ENCODE results near the gene TARM1.
"Not testable (repeated sequence)": the region's sequence is repeated elsewhere in the genome, so short reads cannot be mapped to it uniquely, and the experiment has no call there.

TARM1 gene

DNA sequence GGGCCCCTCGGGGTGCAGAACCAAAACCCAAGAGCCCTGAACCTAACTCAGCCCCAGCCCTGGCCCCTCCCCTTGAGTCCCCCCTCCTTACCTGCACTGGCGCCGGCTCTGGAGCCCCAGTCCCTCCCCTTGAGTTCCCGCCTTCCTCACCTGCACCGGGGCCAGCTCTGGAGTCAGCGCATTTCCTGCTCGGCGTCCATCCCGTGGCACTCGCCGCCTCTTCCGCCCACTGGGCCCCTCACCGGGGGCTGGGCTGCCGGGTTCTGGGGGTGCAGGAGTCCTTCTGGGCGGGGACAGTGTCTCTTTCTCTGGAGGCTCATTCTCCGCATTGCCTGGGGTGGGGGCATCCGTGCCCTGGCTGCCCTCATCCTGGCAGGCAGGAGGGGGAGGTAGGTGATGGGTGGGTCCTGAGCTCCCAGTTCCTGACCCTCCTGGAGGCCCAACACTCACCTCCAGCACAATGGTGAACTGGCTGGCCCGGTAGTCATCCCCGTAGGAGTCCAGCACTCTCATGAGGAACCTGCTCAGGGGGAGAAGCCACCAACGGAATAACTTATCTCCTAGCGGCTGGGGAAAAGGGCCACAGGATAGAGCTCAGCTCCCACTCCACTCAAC, 26.8 kb upstream of the TARM1 start:
- Mint-ChIP-seq H3K27ac (no peak overlapping the region), H3K9me3 (no peaks in the 10 kb centered on the region), H3K36me3 (peaks cover 41% of the 10 kb centered on the region), H3K4me1 (peaks cover 26% of the 10 kb centered on the region), H3K4me3 (no peak overlapping the region), H3K27me3 (no peaks in the 10 kb centered on the region)
- DNase-seq = no peak
- CTCF ChIA-PET = no interaction called here

DNA sequence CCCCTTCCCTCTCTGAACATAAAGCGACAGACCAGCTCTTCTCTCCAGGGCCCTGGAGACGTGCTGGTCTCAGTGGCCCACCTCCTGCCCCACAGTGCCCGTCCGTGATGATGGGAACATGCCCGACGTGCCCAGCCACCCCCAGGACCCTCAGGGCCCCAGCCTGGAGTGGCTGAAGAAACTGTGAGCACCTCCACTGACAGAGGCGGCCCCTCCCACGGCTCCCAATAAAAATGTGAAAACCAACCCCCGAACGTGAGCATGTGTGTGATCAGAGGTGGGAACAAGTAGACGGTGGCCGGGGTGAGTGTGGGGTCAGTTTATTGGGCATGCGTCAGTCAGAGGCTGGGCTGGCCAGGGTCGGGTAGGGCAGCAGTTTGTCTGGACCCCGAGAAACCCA, 25.6 kb upstream of the TARM1 start:
- Mint-ChIP-seq H3K27me3 (no peaks in the 10 kb centered on the region), H3K27ac (no peak overlapping the region), H3K4me3 (no peak overlapping the region), H3K36me3 (peaks cover 40% of the 10 kb centered on the region), H3K9me3 (no peaks in the 10 kb centered on the region), H3K4me1 (peaks cover 32% of the 10 kb centered on the region)
- CTCF ChIA-PET = no interaction called here
- no peak for DNase-seq

DNA sequence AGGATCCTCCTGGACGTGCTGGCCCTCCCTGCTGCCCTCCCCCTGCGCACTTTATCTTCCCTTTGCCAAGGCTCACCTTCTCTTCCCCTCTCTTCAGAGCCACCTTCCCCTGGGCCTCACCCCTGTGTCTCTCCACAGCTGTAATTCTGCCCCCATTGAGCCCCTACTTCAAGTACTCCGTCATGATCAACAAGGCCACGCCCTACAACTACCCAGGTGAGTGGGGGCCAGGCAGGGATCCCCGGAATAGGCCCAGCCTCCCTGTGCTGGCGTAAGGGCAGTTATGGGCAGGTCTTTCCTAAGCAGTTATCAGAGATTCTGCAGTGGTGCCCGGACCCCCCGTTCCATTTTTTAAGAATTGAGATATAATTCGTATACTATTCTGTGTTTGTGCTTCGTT, 24.6 kb upstream of the TARM1 start:
- peaks cover 31% of the 10 kb centered on the region for H3K4me1 Mint-ChIP-seq
- peak overlapping the region; percentile 62 for H3K27ac Mint-ChIP-seq
- DNase-seq = no peak
- H3K9me3 Mint-ChIP-seq = no peaks in the 10 kb centered on the region
- H3K4me3 Mint-ChIP-seq = no peak overlapping the region
- H3K36me3 Mint-ChIP-seq = peaks cover 37% of the 10 kb centered on the region
- CTCF ChIA-PET = no interaction called here
- H3K27me3 Mint-ChIP-seq = no peaks in the 10 kb centered on the region

DNA sequence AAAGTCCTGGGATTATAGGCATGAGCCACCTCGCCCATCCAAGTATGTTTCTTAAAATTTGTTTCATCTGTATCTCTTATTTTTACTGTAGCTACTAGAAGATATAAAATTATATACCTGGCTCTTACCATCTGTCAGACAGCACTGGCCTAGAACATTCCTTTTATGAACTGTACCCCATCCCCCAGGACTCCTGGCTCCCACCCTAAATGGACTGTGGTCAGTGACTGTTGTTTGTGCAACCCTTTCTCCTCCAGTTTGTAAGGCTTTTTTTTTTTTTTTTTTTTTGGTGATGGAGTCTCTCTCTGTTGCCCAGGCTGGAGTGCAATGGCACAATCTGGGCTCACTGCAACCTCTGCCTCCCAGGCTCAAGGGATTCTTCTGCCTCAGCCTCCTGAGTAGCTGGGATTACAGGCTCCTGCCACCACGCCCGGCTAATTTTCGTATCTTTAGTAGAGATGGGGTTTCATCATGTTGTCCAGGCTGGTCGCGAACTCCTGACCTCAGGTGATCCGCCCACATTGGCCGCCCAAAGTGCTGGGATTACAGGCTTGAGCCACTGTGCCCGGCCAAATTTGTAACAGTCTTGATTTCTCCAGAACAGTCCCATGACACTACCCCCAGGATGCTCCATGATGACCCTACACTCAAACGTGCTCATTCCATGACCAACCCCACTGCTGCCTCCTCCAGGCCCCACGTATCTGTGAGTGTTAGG, 24.0 kb upstream of the TARM1 start:
- H3K4me1 Mint-ChIP-seq = peaks cover 28% of the 10 kb centered on the region
- CTCF ChIA-PET = no interaction called here
- peaks cover 5% of the 10 kb centered on the region for H3K27me3 Mint-ChIP-seq
- H3K36me3 Mint-ChIP-seq = peaks cover 32% of the 10 kb centered on the region
- H3K9me3 Mint-ChIP-seq = no peaks in the 10 kb centered on the region
- H3K4me3 Mint-ChIP-seq = no peak overlapping the region
- no peak overlapping the region for H3K27ac Mint-ChIP-seq
- no peak for DNase-seq

DNA sequence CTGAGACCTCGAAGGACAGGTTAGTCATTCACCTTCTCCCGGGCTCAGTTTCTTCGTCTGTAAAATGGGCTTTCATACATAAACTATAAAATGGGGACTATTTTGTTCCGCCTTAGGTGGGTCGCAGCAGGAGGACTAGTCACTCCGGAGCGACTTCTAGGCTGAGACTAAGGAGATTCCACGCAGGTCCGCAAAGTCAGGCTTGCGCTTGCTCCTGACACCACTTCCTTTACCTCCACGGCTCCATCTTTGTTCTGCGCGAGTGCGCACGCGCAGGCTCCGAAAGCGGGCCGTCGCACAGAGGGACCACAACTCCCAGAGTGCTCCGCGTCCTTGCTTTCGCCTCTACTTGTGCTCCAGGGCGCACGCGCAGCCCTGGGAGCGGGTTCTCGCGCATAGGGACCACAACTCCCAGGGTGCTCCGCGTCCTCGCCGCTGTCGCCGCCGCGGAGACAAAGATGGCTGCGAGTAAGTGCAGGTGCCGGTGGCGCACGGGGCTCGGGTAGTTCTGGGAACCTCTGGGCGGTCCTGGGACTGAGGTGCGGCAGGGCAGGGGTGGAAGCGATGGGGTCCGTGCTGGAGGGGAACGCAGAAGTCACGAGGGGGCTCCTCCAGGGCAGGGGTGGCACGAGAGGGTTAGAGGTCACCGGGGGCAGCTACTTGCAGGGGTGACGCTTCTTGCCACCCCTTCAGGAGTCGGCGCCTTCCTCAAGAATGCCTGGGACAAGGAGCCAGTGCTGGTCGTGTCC, 21.4 kb upstream of the TARM1 start, which contains the start of gene NDUFA3:
NDUFA3 (plus strand) TSS at position 435 of the 749 bp plus-strand sequence; CDS start at position 459, 24 bp downstream.
- Mint-ChIP-seq H3K27ac (peak within 1 kb of the TSS; percentile 91), H3K36me3 (peaks cover 23% of the 10 kb centered on the region), H3K4me1 (peaks cover 27% of the 10 kb centered on the region), H3K9me3 (no peaks in the 10 kb centered on the region), H3K4me3 (peak within 1 kb of the TSS; percentile 99), H3K27me3 (peaks cover 8% of the 10 kb centered on the region)
- CTCF ChIA-PET = no interaction called here
- DNase-seq = peak; percentile 98

DNA sequence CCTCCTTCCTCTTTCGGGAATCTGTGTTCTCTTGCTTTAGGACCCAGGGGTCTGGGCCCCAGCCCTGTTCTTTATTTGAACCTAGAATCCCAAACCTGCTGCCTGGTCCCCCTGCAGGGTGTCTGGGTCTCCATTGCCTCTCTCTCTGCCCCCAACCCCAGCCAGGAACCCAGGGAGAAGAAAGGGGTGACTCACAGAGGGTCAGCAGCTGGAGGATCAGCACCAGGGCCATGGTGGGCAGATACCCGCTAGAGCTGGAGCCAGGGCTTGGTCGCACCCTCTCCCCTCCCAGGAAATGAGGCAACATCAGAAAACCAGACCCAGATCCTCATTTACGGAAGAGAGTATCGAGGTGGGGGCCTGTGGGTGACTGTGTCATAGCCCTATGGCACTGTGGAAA, 19.4 kb upstream of the TARM1 start, which contains the start of gene OSCAR:
OSCAR (minus strand) TSS at position 243 of the 400 bp plus-strand sequence; CDS start at position 232, 11 bp downstream.
- CTCF ChIA-PET = no interaction called here
- Mint-ChIP-seq H3K27me3 (peaks cover 23% of the 10 kb centered on the region), H3K4me3 (peak within 1 kb of the TSS; percentile 2), H3K9me3 (no peaks in the 10 kb centered on the region), H3K4me1 (peaks cover 30% of the 10 kb centered on the region), H3K27ac (peak within 1 kb of the TSS; percentile 60), H3K36me3 (peaks cover 6% of the 10 kb centered on the region)
- no peak for DNase-seq

DNA sequence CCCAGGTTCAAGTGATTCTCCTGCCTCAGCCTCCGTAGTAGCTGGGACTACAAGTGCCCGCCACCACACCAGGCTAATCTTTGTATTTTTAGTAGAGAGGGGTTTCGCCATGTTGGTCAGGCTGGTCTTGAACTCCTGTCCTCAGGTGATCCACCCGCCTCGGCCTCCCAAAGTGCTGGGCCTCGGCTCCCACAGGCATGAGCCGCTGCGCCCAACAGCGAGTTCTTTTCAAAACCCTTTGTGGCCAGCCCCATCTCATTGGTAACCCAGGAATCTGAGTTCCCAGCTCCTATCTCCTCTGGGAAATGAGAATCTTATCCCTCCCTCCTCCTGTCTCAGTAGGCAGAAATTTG, 18.7 kb upstream of the TARM1 start:
- CTCF ChIA-PET = not testable (repeated sequence)

DNA sequence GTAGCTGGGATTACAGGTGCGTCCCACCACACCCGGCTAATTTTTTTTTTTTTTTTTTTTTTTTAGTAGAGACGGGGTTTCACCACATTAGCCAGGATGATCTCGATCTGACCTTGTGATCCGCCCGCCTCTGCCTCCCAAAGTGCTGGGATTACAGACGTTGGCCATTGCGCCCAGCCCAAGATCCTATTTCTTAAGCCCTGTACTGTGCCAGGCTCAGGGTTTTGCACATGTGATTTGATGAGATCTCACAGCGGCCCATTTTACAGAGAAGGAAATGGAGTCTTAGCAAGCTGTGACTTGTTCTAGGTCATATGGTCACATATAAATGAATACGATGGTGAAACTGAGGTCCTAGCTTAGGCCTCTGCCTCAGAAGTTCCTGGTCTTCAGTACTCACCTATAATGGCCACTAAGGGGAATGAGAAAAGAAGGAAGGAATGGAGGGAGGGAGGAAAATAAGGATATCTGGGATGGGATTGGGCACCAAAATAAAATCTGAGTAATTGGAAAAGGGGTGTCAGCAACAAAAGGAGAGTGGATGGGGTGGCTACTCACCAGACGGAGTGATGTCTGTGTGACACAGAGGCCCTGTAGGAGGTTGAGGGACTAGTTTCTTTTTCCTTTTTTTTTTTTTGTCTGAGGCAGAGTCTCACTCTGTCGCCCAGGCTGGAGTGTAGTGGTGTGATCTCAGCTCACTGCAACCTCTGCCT, 18.2 kb upstream of the TARM1 start:
- CTCF ChIA-PET = no interaction called here
- H3K36me3 Mint-ChIP-seq = peaks cover 3% of the 10 kb centered on the region
- H3K27me3 Mint-ChIP-seq = peaks cover 34% of the 10 kb centered on the region
- H3K9me3 Mint-ChIP-seq = no peaks in the 10 kb centered on the region
- no peak for DNase-seq
- H3K4me1 Mint-ChIP-seq = peaks cover 28% of the 10 kb centered on the region
- no peak overlapping the region for H3K27ac Mint-ChIP-seq
- no peak overlapping the region for H3K4me3 Mint-ChIP-seq

More for the DNA sequence above, 18.7 kb upstream of the TARM1 start:
- not testable (repeated sequence) for H3K9me3 Mint-ChIP-seq, H3K27ac Mint-ChIP-seq, H3K4me3 Mint-ChIP-seq, DNase-seq, H3K36me3 Mint-ChIP-seq
- Mint-ChIP-seq H3K4me1 (peaks cover 26% of the 10 kb centered on the region), H3K27me3 (peaks cover 29% of the 10 kb centered on the region)

DNA sequence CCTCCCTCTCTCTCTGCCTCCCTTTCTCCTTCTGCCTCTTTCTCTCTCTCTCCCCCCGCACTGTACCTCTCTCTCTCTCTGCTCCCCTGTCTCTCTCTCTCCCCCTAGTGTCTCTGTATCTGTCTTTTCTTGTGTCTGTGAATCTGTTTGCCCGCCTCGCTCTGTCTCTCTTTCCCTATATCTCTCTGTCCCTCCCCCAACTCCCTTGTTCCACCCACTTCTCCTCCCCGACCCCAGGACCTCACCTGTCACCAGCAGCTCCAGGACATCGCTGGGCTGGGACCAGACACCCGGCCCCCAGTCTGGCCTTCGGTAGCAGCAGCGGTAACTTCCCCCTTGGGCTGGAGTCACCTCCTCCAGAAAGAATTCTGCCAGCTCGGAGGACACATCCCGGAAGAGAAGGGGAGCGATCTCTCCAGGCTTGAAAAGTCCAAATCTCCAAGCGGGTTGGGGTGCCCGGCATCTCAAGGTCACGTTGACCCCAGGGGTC, 15.5 kb upstream of the TARM1 start:
- H3K4me3 Mint-ChIP-seq = peak overlapping the region; percentile 50
- peak overlapping the region; percentile 11 for H3K27ac Mint-ChIP-seq
- peaks cover 41% of the 10 kb centered on the region for H3K27me3 Mint-ChIP-seq
- peaks cover 3% of the 10 kb centered on the region for H3K9me3 Mint-ChIP-seq
- CTCF ChIA-PET = interaction anchor here (0.7 to 1.1 kb wide), 3 partner anchors 10 to 253 kb away, joined by 3 to 4 read pairs (median 3); partner anchors contain the start of gene CNOT3
- no peaks in the 10 kb centered on the region for H3K36me3 Mint-ChIP-seq
- no peak for DNase-seq
- H3K4me1 Mint-ChIP-seq = peaks cover 16% of the 10 kb centered on the region

DNA sequence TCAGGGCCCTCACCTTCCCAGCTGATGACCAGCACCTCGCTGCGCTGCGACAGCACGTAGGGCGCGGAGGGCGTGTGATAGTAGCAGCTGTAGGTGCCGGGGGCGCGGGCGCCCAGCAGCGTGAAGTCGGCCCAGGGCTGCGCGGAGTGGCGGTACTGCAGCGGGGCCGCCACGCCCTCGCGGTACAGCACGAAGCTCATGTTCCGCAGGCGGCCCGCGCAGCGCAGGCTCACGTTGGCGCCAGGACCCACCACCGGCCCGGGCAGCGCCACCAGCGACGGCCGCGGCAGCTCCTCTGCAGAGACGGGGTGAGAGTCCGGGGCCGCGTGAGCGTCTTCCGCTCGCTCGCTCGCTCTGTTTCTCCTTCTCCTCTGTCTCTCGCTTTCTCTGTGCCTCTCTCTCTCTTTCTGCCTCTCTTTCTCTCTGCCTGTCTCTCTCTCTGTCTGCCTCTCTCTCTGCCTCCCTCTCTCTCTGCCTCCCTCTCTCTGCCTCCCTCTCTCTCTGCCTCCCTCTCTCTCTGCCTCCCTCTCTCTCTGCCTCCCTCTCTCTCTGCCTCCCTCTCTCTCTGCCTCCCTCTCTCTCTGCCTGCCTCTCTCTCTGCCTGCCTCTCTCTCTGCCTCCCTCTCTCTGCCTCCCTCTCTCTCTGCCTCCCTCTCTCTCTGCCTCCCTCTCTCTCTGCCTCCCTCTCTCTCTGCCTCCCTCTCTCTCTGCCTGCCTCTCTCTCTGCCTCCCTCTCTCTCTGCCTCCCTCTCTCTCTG, 14.9 kb upstream of the TARM1 start:
- not testable (repeated sequence) for H3K9me3 Mint-ChIP-seq, H3K36me3 Mint-ChIP-seq
- Mint-ChIP-seq H3K4me1 (peaks cover 16% of the 10 kb centered on the region), H3K27me3 (peaks cover 41% of the 10 kb centered on the region), H3K4me3 (peak overlapping the region; percentile 69), H3K27ac (peak overlapping the region; percentile 66)
- CTCF ChIA-PET = interaction anchor here (0.7 to 1.1 kb wide), 2 partner anchors 14 to 253 kb away, joined by 3 read pairs; no protein-coding TSS in a partner anchor
- DNase-seq = peak; percentile 69

DNA sequence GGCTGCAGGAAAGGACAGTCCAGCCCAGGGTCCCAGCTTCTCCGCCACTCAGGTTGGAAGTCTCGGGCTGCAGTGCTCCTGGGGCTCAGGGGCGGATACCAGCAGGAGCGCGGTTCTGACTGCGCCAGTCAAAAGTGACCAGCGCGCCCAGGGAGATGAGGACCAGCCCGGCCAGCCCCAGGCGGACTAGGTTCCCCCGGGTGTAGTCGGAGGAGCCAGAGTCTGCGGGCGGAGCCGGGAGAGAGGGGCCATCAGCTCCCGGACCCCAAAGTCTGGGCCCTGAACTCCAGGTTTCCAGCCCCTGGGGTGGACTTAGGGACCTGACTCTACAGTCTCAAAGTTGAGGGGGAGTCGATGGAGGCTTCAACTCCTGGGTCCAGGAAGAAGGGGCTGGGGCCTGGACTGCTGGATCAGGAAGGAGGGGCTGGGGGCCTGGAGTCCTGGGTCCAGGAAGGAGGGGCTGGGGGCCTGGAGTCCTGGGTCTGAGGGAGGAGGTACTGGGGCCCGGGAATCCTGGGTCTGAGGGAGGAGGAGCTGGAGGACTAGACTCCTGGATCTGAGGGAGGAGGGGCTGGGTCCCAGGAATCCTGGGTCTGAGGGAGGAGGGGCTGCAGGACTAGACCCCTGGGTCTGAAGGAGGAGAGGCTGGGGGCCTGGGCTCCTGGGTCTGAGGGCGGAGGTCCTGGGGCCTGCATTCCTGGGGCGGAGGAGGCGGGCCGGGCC, 14.1 kb upstream of the TARM1 start:
- CTCF ChIA-PET = interaction anchor here (0.7 kb wide), 1 partner anchor 13 kb away, joined by 3 read pairs; no protein-coding TSS in a partner anchor
- no peaks in the 10 kb centered on the region for H3K36me3 Mint-ChIP-seq
- no peak overlapping the region for H3K4me3 Mint-ChIP-seq

DNA sequence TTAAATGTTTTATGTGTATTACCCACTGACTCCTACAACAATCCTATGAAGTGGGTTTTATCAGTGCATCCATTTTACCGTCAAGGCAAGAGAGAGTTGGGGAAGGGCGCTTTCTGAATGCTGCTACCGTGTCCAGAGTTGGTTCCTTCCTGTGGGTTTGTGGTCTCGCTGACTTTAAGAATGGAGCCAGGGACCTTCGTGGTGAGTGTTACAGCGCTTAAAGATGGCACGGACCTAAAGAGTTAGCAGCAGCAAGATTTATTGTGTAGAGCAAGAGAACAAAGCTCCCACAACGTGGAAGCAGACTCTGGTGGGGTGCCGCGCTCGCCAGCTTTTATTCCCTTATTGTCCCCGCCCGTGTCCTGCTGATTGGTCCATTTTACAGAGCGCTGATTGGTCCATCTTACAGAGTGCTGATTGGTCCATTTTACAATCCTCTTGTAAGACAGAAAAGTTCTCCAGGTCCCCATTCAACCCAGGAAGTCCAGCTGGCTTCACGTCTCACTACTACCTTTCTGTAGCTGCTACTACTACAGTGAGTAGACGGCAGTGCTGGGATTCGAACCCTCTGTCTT, 13.3 kb upstream of the TARM1 start:
- peaks cover 3% of the 10 kb centered on the region for H3K9me3 Mint-ChIP-seq
- CTCF ChIA-PET = no interaction called here
- H3K4me3 Mint-ChIP-seq = no peak overlapping the region
- no peak for DNase-seq
- H3K27me3 Mint-ChIP-seq = peaks cover 35% of the 10 kb centered on the region
- H3K36me3 Mint-ChIP-seq = no peaks in the 10 kb centered on the region
- H3K27ac Mint-ChIP-seq = no peak overlapping the region
- peaks cover 16% of the 10 kb centered on the region for H3K4me1 Mint-ChIP-seq

More for the DNA sequence above, 14.1 kb upstream of the TARM1 start:
- H3K27me3 Mint-ChIP-seq = peaks cover 38% of the 10 kb centered on the region
- peaks cover 16% of the 10 kb centered on the region for H3K4me1 Mint-ChIP-seq
- peaks cover 3% of the 10 kb centered on the region for H3K9me3 Mint-ChIP-seq
- no peak for DNase-seq
- no peak overlapping the region for H3K27ac Mint-ChIP-seq

Measured in activated naive CD4-positive, alpha-beta T cell treated with anti-CD3 and anti-CD28 coated beads, Interleukin-2, amount 10 ng/mL, durations not matched to agents 7 days and 5 days (primary cell).